ENCODE data around the gene PTCH1.

The PTCH1 gene

DNA sequence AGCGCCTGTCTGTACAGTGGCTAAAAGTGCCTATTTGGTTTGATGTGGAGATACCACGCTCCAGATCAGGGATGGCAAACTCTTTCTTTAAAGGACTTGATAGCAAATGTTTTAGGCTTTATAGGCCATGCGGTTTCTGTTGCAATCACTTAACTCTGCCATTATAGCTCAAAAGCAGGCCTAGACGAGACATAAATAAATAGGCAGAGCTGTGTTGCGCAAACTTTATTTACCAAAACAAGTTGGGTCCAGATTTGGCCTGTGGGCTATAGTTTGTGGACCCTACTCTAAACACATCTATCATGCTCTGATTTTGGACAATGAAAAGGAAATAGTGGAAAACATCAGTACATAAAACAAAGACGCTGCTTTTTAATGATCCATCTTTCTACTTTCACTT is 79.2 kb downstream of the PTCH1 start:
- no peak for DNase-seq (ENCODE audit: low spot score)

DNA sequence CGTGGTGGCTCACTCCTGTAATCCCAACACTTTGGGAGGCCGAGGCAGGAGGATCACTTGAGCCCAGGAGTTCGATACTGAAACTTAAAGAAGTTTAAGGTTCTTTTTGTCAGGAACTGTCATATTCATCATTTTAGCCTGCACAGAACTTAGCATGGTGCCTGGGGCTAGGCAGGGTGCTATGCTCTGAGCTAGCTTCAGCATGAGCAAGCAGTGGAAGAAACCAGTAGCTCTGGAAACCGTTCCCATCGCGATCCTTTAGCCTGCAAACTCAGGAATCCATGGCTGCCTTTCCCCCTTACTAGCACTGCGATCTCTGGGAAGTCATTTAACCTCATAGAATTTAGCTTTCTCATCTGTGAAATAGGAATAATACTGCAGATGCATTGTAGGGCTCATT is 80.4 kb downstream of the PTCH1 start:
- DNase-seq (ENCODE audit: low spot score): no peak

DNA sequence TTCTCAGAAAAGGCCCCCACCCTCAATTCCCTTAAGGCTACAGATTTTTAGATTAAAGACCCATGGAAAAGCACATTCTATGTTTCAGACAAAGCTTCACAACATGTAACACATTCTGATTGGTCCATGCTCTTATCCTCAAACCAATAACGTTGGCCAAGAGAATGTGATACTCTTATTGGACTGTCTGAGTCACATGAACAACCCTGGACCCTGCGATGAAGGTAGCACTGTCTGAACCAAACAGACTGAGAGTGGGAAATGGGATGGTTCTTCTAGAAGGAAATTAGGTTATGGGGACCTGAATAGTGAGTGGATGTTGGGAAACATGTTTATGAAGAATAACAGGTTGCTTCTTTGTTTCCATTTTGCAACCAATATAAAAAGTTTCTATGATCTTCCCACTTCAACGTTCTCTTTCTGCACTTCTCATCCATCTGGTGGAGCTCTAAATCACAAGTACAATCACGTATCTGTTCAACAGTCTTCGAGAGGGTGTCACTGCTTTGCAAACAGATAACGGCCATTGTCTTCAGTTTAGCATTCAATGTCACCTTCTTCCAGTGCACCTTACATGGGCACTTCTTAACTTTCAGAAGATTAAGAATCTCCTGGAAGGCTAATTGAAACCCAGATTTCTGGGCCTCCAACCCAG is 81.6 kb downstream of the PTCH1 start:
- no peak for DNase-seq (ENCODE audit: low spot score)

GRCh38 chr9:95434116-95435073 is 82.4 kb downstream of the PTCH1 start:
- DNase-seq (ENCODE audit: low spot score): no peak

GRCh38 chr9:95433096-95433819 is 83.5 kb downstream of the PTCH1 start:
- no peak for DNase-seq (ENCODE audit: low spot score)

DNA sequence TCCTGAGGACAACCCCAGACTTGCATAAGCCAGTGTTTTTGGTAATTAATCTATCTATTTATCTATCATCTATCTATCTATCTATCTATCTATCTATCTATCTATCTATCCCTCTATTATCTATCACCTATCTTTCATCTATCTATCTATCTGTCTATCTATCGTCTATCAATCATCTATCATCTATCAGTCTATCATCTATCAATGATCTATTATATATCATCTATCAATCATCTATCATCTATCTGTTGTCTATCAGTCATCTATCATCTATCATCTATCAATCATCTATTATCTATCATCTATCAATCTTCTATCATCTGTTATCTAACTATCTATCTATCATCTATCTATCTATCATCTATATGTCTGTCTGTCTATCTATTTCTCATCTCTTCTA is 85.5 kb downstream of the PTCH1 start:
- no peak for DNase-seq (ENCODE audit: low spot score)

- no peak for DNase-seq (ENCODE audit: low spot score)
Observed at GRCh38 chr9:95429948-95430620, 86.7 kb downstream of the PTCH1 start.

DNA sequence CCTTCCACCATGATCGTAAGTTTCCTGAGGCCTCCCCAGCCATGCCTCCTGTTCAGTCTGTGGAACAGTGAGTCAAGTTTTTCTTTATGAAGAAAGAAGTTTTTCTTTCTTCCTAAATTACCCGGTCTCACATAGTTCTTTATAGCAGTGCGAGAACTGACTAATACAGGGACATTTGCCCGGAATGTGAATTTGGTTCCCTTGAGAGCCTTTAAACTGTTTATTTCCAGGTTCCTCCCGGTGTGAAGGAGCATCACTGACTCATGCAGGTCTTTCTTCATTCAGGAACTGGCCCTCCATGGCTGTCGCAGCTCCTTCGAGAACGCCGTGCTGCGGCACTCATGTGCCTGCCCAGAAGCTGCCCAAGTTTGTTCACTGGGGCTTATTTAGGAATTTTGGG is 87.7 kb downstream of the PTCH1 start:
- DNase-seq (ENCODE audit: low spot score): no peak

- no peak for DNase-seq (ENCODE audit: low spot score)
Observed at GRCh38 chr9:95425910-95426551, 90.7 kb downstream of the PTCH1 start.

DNA sequence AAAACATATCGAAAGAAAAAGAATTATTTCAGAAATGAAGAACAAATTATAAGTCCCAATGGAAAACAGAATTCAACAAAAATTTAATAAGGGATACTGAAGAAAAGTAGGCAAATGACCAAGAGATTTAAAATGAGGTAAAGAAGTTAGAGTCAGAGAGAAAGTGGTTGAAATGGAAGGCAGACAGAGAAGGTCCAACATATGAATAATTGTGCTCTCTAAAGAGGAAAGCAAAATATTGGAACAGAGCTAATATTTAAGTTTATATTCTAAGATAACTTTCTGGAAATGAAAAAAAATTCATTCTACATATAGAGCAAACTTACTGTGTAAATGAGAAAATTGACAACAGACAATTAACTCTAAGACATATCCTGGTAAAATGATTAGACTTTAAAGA is 94.1 kb downstream of the PTCH1 start:
- no peak for DNase-seq (ENCODE audit: low spot score)

DNA sequence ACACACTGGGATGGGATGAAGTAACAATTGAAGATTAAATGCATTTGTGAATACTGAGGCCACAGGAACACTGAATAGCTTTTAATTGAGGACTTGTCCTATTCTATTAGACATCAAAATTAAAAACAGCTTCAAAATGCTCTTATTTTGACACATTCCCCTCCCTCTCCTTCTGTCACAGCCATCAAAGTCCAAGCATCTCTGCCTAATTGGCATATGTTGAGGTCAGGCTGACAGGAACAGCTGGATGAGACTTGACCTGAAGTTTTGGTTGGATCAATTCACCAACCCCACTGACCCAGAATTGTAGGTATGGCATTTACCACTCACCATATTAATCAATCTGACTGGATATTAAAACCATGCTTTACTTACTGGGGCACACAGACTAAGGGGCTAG is 96.3 kb downstream of the PTCH1 start:
- no peak for DNase-seq (ENCODE audit: low spot score)

DNA sequence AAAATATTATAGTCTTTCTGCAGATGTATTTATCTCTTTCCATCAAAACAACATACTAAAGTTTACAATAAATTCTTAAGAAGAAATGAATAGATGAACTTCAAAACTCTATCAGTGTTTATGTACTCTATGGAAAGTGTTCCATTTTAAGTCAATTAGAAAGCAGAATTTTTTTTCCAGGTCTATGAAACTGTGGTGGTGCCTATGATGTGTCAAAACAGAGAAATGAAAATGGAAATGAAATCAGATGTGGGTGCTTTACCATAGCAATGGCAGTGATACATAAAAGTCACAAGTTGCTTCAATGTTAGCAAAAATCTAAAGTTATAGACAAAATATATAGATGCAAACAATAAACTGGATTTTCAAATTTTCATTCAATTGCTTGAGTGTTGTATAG is 97.3 kb downstream of the PTCH1 start:
- no peak for DNase-seq (ENCODE audit: low spot score)

- no peak for DNase-seq (ENCODE audit: low spot score)
Observed at GRCh38 chr9:95415158-95415557, 101.6 kb downstream of the PTCH1 start.

DNA sequence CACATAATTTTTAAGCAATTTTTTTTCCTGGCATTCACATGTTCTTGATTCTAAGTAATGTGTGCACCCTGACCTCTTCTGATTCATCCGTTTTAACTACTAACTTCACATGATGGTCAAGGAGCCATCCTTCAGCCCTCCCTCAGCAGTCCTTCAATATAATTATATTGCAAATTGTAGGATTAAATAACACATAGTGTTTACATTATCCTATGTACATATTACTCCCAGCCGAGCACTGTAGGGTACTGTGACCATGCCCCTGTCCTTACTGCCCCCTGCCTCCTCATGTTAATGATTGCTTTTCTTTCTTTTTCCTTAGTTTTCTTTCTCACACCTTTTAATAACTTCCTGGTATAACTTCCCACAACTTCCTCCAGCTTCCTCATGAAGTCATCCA is 103.0 kb downstream of the PTCH1 start:
- no peak for DNase-seq (ENCODE audit: low spot score)

DNA sequence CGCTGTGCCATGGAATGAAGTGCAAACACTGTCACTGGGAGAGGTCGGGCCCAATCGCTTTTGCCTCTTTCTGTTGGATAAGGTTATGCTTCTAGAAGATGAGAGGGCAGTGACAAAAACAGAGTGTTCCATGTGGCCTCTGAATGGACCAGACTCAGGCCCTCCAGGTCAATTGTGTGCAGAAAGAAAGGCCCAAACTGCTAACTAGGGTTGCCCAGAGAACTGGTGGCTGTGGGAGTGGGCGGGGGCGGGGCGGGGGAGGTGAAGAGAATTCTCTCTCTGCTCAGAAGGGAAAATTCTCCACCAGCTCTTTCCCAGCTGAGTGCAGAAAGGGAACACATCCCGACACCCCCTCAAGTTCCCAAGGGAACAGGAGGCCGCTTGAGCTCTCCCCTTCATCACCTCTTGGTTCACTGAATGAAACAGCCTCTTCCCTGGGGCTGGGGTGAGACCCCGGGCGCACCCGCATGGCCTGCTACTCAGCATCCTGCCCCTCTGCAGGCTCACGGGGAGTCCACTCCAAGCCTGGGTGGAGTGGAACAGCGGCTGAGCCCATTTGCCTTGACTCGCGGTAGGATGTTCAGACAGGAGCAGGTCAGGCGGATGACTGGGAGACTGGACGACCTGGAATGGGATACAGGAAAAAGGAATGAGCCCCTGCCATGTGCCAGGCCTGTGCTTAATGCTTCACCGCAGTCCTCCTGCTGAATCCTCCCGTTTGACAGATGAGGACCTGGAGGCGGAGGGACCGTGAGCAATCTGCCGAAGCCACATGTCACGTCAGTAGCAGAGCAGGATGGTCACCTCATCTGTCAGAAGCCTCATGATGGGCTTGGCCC is 105.5 kb downstream of the PTCH1 start:
- DNase-seq (ENCODE audit: low spot score): no peak

- DNase-seq (ENCODE audit: low spot score): no peak
Observed at GRCh38 chr9:95409650-95410426, 106.9 kb downstream of the PTCH1 start.

DNA sequence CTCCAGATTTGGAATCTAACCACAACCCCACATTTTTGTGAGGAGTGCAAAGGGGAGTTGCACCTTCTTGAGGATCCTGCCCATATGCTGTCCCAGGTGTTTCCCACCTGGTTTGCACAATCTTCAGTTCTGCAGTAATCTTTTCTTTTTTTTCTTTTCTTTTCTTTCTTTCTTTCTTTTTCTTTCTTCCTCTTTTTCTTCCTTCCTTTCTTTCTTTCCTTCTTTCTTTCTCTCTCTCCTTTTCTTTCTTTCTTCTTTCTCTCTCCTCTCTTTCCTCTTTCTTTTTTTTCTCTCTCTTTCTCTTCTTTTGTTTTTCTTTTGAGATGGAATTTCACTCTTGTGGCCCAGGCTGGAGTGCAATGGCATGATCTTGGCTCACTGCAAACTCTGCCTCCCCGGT is 109.2 kb downstream of the PTCH1 start:
- DNase-seq (ENCODE audit: low spot score): no peak

DNA sequence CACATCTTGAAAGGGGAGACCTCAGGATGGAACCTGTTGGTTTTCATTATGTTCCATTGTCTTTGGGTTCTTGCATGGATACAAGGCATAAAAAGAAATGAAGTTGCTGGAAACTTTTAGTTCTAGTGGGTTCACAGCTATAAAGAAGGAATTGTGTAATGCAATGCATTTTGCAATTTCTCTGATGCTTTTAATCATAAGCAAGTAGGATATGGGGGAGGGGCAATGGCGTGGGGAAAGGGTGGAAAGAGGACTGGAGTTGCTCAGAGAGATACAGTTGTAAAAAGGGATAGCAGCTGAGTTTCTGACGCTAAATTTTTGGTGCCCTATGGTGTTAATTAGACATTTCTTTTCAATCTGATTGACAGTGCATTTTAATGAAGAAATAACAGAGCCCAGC is 110.7 kb downstream of the PTCH1 start:
- DNase-seq (ENCODE audit: low spot score): no peak

DNA sequence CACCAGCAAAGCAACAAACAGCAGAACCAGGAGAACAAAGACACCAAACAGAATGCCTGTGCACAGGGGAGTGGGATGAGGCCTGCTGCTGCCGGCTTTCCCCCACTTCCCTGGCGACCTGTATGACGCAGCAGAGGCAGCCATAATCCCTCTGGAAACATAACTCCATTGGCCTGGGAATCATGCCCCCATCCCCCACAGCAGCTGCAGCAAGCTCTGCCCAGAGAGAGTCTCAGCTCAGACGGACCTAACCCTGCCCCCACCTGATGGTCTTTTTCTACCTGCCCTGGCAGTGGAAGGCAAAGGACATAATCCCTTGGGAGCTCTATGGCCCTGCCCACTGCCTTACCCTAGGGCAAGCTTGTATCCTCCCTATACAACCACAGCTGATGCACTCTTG is 117.5 kb downstream of the PTCH1 start:
- no peak for DNase-seq (ENCODE audit: low spot score)
